Measurements from ENCODE around the gene NRG2.
A peak's percentile ranks its signal among the peaks of the same experiment; 100 is the strongest.

The NRG2 gene

GRCh38 chr5:139926797-139927503, 116.1 kb downstream of the NRG2 start:
- no peak for DNase-seq

- DNase-seq, result no peak
Measured at GRCh38 chr5:139925650-139926640, 117.2 kb downstream of the NRG2 start.

- DNase-seq, result no peak
Measured at GRCh38 chr5:139925216-139925562, 117.9 kb downstream of the NRG2 start.

GRCh38 chr5:139924294-139925215, 118.5 kb downstream of the NRG2 start:
- no peak for DNase-seq

GRCh38 chr5:139919308-139919707, 123.8 kb downstream of the NRG2 start:
- DNase-seq, result no peak

- DNase-seq, result no peak
Measured at GRCh38 chr5:139915834-139916233, 127.3 kb downstream of the NRG2 start.

GRCh38 chr5:139915266-139915665, 127.8 kb downstream of the NRG2 start:
- no peak for DNase-seq

- no peak for DNase-seq
Measured at GRCh38 chr5:139914218-139914807, 128.8 kb downstream of the NRG2 start.

- no peak for DNase-seq
Measured at GRCh38 chr5:139912804-139913203, 130.3 kb downstream of the NRG2 start.

GRCh38 chr5:139912158-139912557, 130.9 kb downstream of the NRG2 start:
- no peak for DNase-seq

GRCh38 chr5:139911425-139912120, 131.5 kb downstream of the NRG2 start:
- no peak for DNase-seq

GRCh38 chr5:139910901-139911300, 132.2 kb downstream of the NRG2 start:
- no peak for DNase-seq

- no peak for DNase-seq
Measured at GRCh38 chr5:139910036-139910435, 133.1 kb downstream of the NRG2 start.

- no peak for DNase-seq
Measured at GRCh38 chr5:139908749-139909148, 134.3 kb downstream of the NRG2 start.

GRCh38 chr5:139906661-139907060, 136.4 kb downstream of the NRG2 start:
- no peak for DNase-seq

GRCh38 chr5:139904816-139905661, 138.1 kb downstream of the NRG2 start:
- peak; percentile 60 for DNase-seq

GRCh38 chr5:139904566-139904815, 138.6 kb downstream of the NRG2 start:
- DNase-seq, result no peak

- peak; percentile 66 for DNase-seq
Measured at GRCh38 chr5:139903795-139904565, 139.1 kb downstream of the NRG2 start.

- DNase-seq, result no peak
Measured at GRCh38 chr5:139903450-139903794, 139.7 kb downstream of the NRG2 start.

- no peak for DNase-seq
Measured at GRCh38 chr5:139901986-139902385, 141.1 kb downstream of the NRG2 start.

GRCh38 chr5:139901251-139901575, 141.9 kb downstream of the NRG2 start:
- no peak for DNase-seq
